Measurements from ENCODE around the gene KIRREL1.

DNA sequence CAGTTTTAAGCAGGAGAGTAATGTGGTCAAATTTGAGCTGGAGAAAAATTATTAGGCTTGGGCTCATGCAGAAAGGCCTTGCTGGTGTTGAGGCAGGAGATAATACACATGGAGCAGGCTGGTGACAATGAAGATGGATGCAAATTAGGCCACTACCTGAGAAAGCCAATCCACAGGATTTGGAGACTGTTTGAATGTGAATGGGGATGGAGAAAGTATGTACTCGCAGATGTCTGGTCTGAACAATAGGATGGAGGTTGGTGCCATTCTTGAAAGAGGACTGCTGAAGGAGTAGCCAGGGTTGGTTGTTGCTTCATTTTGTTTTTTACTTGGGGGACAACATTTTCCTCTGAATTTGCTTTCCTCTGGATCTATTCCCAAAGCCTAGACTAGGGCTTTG, 8.0 kb upstream of the KIRREL1 start:
- TF ChIP-seq, protein P1, sequence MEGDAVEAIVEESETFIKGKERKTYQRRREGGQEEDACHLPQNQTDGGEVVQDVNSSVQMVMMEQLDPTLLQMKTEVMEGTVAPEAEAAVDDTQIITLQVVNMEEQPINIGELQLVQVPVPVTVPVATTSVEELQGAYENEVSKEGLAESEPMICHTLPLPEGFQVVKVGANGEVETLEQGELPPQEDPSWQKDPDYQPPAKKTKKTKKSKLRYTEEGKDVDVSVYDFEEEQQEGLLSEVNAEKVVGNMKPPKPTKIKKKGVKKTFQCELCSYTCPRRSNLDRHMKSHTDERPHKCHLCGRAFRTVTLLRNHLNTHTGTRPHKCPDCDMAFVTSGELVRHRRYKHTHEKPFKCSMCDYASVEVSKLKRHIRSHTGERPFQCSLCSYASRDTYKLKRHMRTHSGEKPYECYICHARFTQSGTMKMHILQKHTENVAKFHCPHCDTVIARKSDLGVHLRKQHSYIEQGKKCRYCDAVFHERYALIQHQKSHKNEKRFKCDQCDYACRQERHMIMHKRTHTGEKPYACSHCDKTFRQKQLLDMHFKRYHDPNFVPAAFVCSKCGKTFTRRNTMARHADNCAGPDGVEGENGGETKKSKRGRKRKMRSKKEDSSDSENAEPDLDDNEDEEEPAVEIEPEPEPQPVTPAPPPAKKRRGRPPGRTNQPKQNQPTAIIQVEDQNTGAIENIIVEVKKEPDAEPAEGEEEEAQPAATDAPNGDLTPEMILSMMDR (IDR thresholded peaks at IDR 0.05 in 8 of 11, conservative IDR thresholded peaks at IDR 0.05 in 3 of 11), result no peak
- TF ChIP-seq POLR2AphosphoS5 (IDR thresholded peaks at IDR 0.05), result no peak

Measured in spleen (tissue), 7 donors.